Fibroblast of skin of left biceps (primary cell): ENCODE data around the gene SWT1.

Experiments used
- DNase-seq, 2 experiments: peaks; one replicate each; pipeline ENCODE4 v3.0.0-alpha.2; 2013; ENCODE audit warnings: low read depth in 2 of 2

SWT1 gene

GRCh38 chr1:185288435-185288834, 131.5 kb downstream of the SWT1 start:
- no peak for DNase-seq

- no peak for DNase-seq
These were observed 132.9 kb downstream of the SWT1 start for GRCh38 chr1:185289880-185290279.

GRCh38 chr1:185291159-185291558, 134.2 kb downstream of the SWT1 start:
- no peak for DNase-seq

GRCh38 chr1:185291652-185292051, 134.7 kb downstream of the SWT1 start:
- no peak for DNase-seq

DNA sequence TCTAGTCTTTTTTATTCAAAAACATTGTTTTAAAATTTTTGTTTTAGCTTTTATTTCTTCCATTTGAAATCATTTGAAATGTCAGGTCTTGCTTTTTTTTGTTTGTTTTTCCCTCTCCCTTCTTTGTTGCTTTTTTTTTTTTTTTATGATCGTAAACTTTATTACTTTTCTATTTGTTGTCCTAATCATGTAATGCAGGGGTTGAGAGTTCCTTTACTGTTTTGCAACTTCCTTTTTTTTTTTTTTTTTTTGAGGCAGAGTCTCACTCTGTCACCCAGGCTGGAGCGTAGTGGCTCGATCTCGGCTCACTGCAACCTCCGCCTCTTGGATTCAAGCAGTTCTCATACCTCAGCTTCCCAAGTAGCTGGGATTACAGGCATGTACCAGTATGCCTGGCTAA, 135.3 kb downstream of the SWT1 start:
- DNase-seq = no peak

- DNase-seq = no peak
These were observed 137.1 kb downstream of the SWT1 start for GRCh38 chr1:185293967-185294542.

- no peak for DNase-seq
These were observed 138.1 kb downstream of the SWT1 start for GRCh38 chr1:185295091-185295490.

- no peak for DNase-seq
These were observed 141.0 kb downstream of the SWT1 start for GRCh38 chr1:185297982-185298381.

GRCh38 chr1:185300152-185300551, 143.2 kb downstream of the SWT1 start:
- DNase-seq = no peak

GRCh38 chr1:185305419-185305818, 148.5 kb downstream of the SWT1 start:
- no peak for DNase-seq

DNA sequence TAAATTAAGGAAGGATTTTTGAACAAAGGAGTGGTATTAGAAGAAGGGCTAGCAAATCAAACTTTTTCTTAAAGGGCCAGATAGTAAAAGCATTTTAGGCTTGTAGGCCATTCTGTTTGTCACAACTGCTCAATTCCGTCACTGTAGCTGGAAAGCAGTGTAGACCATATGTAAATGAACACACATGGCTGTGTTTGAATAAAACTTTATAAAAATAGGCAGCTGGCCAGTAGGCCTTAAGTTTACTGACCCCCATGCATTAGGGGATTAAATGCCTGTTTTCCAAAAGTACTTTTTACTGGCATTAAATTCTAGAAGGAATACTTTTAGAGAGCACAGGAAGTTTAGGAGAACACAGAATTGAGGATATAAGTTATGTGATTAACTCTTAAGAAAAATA, 151.2 kb downstream of the SWT1 start:
- no peak for DNase-seq

GRCh38 chr1:185309566-185309965, 152.6 kb downstream of the SWT1 start:
- no peak for DNase-seq

DNA sequence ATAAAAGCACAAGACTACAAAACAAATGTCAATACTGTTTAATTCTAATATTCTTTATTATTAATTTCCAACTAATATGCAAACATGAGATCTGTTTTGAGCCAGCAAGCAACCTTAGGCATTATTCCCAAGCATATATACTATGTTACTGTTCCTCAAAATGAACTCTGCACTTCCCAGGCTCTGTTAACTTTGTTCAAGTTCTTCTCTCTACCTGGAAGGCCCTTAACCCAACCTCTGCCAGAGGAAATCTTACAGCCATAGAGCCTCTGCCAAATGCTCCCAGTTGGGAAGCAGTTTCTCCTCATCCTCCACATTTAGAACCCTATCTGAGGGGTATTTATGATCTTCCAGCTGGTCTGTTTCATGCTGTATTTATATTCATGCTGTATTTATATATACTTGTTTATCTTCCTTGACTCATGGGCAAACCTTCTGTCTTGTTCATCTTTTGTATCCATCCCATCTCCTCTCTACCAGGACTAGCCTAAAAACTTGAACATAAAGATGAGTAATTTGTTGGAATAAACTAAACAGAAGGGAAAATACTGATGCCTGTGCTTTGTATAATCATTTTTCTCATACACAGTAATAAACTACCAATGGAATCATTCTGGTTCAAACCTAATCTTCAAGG, 154.7 kb downstream of the SWT1 start:
- DNase-seq = no peak

GRCh38 chr1:185312361-185313138, 155.6 kb downstream of the SWT1 start:
- no peak for DNase-seq

DNA sequence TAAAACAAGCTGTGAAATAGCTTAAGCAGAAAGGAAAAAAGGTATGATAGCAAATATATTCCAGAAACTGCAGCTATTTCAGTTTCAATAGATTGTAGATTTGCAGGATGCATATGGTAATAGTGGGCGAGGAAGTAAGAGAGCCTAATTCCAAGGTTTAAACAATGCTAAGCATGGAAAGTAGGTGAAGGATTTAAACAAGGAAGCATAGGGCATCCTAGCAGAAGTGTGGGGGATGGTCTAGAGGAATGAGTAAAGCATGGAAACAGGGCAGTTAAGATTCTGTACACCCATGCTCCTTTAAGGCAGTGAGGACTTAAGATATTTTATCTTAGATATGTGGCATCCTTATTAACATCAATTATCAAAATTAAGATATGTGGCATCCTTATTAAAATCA, 157.4 kb downstream of the SWT1 start:
- DNase-seq = no peak

GRCh38 chr1:185315445-185316071, 158.6 kb downstream of the SWT1 start:
- no peak for DNase-seq

DNA sequence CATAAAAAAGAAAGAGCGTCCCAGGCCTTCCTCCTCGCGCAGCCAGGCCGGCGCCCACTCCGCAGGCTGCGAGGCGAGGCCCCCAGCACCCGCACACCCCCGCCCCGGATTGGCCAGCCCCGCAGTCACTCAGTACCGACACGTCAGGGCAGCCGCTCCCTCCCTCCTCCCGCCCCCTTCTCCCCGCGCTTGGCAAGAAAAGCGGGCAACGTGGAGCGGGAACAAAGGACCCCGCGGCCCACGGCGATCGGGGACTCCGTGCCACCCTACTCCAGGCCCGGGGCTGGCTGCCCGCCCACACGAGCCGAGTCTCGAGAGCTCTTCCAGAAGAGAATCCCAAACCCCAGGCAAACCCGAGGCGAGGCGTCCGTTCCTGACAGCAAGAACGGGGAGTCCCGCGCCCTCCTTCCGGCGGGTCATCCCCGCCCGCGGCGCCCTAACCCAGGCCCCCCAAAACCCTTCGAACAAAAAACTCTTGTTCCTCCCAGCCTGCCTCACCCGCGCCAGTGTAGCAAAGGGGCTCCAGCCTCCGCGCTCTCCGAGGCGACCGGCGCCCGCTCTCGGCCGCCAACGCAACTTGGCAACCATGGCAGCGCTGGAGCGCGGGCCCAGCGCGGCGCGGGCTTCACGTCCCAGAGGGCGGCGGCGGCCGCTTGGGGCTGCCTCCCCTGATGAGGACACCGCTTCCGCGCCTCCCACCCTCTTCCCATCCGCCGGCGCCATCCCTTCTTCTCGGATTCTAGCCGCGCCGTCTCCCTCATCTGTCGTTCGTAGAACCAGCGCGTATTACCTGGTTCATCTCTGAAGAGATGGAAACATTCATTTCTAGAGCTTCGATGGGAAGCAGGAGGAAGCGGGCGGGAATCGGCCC, 159.4 kb downstream of the SWT1 start:
- peak; percentile 79 to 84 for DNase-seq

DNA sequence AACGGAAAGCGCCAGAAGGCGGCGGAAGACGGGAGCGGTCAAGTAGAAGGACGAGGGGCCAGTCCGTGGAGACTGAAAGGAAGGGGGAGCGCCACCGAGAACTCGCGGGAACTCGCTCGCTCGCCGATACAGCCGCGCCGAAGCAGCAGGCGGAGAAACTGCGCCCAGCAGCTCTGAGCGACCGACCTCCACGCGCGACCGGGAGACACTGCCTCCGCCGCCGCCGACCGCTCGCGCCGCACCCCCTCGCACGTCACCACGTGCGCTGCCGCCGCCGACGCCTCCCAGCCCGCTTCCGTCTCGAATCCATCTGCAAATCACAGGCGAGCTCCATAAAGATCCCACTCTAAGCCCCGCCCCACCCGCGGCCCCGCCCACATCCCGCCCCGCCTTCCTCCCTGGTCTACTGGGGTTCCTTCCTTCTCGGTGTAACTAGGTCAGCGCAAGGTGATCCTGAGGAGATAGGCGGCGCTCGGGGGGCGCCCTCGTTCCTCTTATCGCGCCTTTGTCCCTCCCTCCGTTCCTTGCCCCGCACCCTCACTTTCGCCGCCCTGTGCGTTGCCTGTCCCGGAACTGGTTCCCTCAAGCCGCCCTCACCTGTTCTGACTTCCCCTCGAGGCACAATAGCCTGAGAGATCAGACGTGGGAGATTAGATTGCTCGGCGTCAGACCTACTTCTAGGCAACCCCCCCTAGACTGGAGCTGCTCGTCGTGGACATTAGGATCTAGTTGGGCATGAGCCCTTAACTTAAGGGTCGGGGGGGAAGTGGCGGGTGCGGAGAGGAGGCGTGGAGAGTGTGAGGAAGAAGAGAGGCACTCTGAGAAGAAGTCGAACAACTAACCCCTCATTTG, 160.3 kb downstream of the SWT1 start, which contains the start of gene IVNS1ABP:
TSS of gene IVNS1ABP (minus strand) at position 210 of the 852 bp plus-strand sequence. CDS start 7,750 bp downstream, outside the sequence.
- peak; percentile 77 to 81 for DNase-seq

GRCh38 chr1:185317886-185318310, 160.9 kb downstream of the SWT1 start:
- DNase-seq = no peak

- DNase-seq = no peak
These were observed 161.6 kb downstream of the SWT1 start for GRCh38 chr1:185318431-185319138.
